ENCODE measurements around the gene NEURL2. TPM values are rescaled to one million over a fixed set of nuclear protein-coding genes. Genes with fewer than 3 reads are reported as not detected.
A peak's percentile ranks its signal among the peaks of the same experiment; 100 is the strongest.

NEURL2 gene
- total RNA-seq, 1 donor from 2014 or later = 7.4 TPM

- no peak for TF ChIP-seq CTCF (IDR thresholded peaks at IDR 0.05)
- Mint-ChIP-seq H3K4me1 (ENCODE audit: unreplicated experiment) (peaks cover 22% of the 10 kb centered on the region), H3K4me3 (ENCODE audit: unreplicated experiment) (peak within 1 kb of the TSS; percentile 72), H3K9me3 (ENCODE audit: unreplicated experiment) (no peaks in the 10 kb centered on the region), H3K27me3 (ENCODE audit: unreplicated experiment) (no peaks in the 10 kb centered on the region), H3K36me3 (ENCODE audit: unreplicated experiment) (peaks cover 7% of the 10 kb centered on the region), H3K27ac (ENCODE audit: unreplicated experiment) (peak within 1 kb of the TSS; percentile 92)
- DNase-seq (ENCODE audit: extremely low spot score, unreplicated experiment) = peak; percentile 88
Measured at GRCh38 chr20:45911486-45912343, 20.7 kb upstream of the NEURL2 start, which contains the start of gene PLTP. PLTP (minus strand) TSS chr20:45912155; CDS start chr20:45911452, 703 bp downstream.

GRCh38 chr20:45910670-45911485 lies 19.9 kb upstream of the NEURL2 start:
- no peaks in the 10 kb centered on the region for H3K27me3 Mint-ChIP-seq (ENCODE audit: unreplicated experiment)

GRCh38 chr20:45909817-45910669 lies 19.0 kb upstream of the NEURL2 start:
- Mint-ChIP-seq H3K27ac (ENCODE audit: unreplicated experiment) (peak overlapping the region; percentile 73), H3K4me1 (ENCODE audit: unreplicated experiment) (peaks cover 22% of the 10 kb centered on the region), H3K4me3 (ENCODE audit: unreplicated experiment) (peak overlapping the region; percentile 72), H3K36me3 (ENCODE audit: unreplicated experiment) (peaks cover 10% of the 10 kb centered on the region), H3K27me3 (ENCODE audit: unreplicated experiment) (no peaks in the 10 kb centered on the region), H3K9me3 (ENCODE audit: unreplicated experiment) (no peaks in the 10 kb centered on the region)
- TF ChIP-seq CTCF (IDR thresholded peaks at IDR 0.05) = no peak
- no peak for DNase-seq (ENCODE audit: extremely low spot score, unreplicated experiment)

More at GRCh38 chr20:45910670-45911485, 19.9 kb upstream of the NEURL2 start:
- no peaks in the 10 kb centered on the region for H3K9me3 Mint-ChIP-seq (ENCODE audit: unreplicated experiment)
- peaks cover 7% of the 10 kb centered on the region for H3K36me3 Mint-ChIP-seq (ENCODE audit: unreplicated experiment)
- peak; percentile 98 for DNase-seq (ENCODE audit: extremely low spot score, unreplicated experiment)
- TF ChIP-seq CTCF (IDR thresholded peaks at IDR 0.05) = no peak
- H3K27ac Mint-ChIP-seq (ENCODE audit: unreplicated experiment) = peak overlapping the region; percentile 92
- H3K4me1 Mint-ChIP-seq (ENCODE audit: unreplicated experiment) = peaks cover 22% of the 10 kb centered on the region
- peak overlapping the region; percentile 72 for H3K4me3 Mint-ChIP-seq (ENCODE audit: unreplicated experiment)

GRCh38 chr20:45909336-45909808 lies 18.4 kb upstream of the NEURL2 start:
- Mint-ChIP-seq H3K36me3 (ENCODE audit: unreplicated experiment) (peaks cover 17% of the 10 kb centered on the region), H3K9me3 (ENCODE audit: unreplicated experiment) (no peaks in the 10 kb centered on the region), H3K4me1 (ENCODE audit: unreplicated experiment) (peaks cover 22% of the 10 kb centered on the region), H3K4me3 (ENCODE audit: unreplicated experiment) (no peak overlapping the region), H3K27ac (ENCODE audit: unreplicated experiment) (peak overlapping the region; percentile 67), H3K27me3 (ENCODE audit: unreplicated experiment) (no peaks in the 10 kb centered on the region)
- no peak for TF ChIP-seq CTCF (IDR thresholded peaks at IDR 0.05)
- no peak for DNase-seq (ENCODE audit: extremely low spot score, unreplicated experiment)

Measured in osteocyte (in vitro differentiated cells).